Activated T-helper 1 cell treated with anti-CD3 and anti-CD28 coated beads, Interleukin-2, amount 50 U/mL, for 16 hours (primary cell): Measurements from ENCODE around the gene MX1.

Experiments used
- DNase-seq, 2 donors: peaks; one replicate each; pipeline ENCODE4 v3.0.0-alpha.2; 2020; ENCODE audit warnings: low read depth in 1 of 2, low spot score in 1 of 2

The MX1 gene

GRCh38 chr21:41459884-41460534 lies 34.0 kb downstream of the MX1 start:
- DNase-seq, result no peak

- DNase-seq, result peak in 1 of 2 donors; percentile 14
Measured at GRCh38 chr21:41460578-41461527, 34.8 kb downstream of the MX1 start.

GRCh38 chr21:41465176-41465781 lies 39.2 kb downstream of the MX1 start:
- DNase-seq, result no peak

GRCh38 chr21:41466024-41466820 lies 40.2 kb downstream of the MX1 start:
- DNase-seq, result no peak

- no peak for DNase-seq
Measured at GRCh38 chr21:41470054-41470453, 44.0 kb downstream of the MX1 start.

GRCh38 chr21:41472753-41473548 lies 46.9 kb downstream of the MX1 start:
- no peak for DNase-seq

GRCh38 chr21:41475714-41476420 lies 49.8 kb downstream of the MX1 start:
- DNase-seq, result no peak

GRCh38 chr21:41477641-41478318 lies 51.7 kb downstream of the MX1 start:
- no peak for DNase-seq

GRCh38 chr21:41478319-41479177 lies 52.5 kb downstream of the MX1 start:
- no peak for DNase-seq

GRCh38 chr21:41479686-41480085 lies 53.6 kb downstream of the MX1 start:
- no peak for DNase-seq

- DNase-seq, result no peak
Measured at GRCh38 chr21:41480086-41480690, 54.1 kb downstream of the MX1 start.

- DNase-seq, result no peak
Measured at GRCh38 chr21:41481191-41481590, 55.2 kb downstream of the MX1 start.

- DNase-seq, result no peak
Measured at GRCh38 chr21:41482301-41482700, 56.3 kb downstream of the MX1 start.

- no peak for DNase-seq
Measured at GRCh38 chr21:41482980-41483379, 56.9 kb downstream of the MX1 start.

- no peak for DNase-seq
Measured at GRCh38 chr21:41483415-41483814, 57.4 kb downstream of the MX1 start.

GRCh38 chr21:41483973-41484372 lies 57.9 kb downstream of the MX1 start:
- DNase-seq, result no peak

GRCh38 chr21:41487082-41487481 lies 61.0 kb downstream of the MX1 start:
- DNase-seq, result no peak

- DNase-seq, result no peak
Measured at GRCh38 chr21:41488080-41488479, 62.0 kb downstream of the MX1 start.
